Hematopoietic multipotent progenitor cell treated with erythropoietin and hydrocortisone succinate and interleukin-3 and kit ligand, for 4 days (in vitro differentiated cells): ENCODE measurements around the gene NCCRP1.

Experiments used
- DNase-seq: peaks from one replicate; pipeline ENCODE4 v3.0.0-alpha.2; 2015

The NCCRP1 gene

DNA sequence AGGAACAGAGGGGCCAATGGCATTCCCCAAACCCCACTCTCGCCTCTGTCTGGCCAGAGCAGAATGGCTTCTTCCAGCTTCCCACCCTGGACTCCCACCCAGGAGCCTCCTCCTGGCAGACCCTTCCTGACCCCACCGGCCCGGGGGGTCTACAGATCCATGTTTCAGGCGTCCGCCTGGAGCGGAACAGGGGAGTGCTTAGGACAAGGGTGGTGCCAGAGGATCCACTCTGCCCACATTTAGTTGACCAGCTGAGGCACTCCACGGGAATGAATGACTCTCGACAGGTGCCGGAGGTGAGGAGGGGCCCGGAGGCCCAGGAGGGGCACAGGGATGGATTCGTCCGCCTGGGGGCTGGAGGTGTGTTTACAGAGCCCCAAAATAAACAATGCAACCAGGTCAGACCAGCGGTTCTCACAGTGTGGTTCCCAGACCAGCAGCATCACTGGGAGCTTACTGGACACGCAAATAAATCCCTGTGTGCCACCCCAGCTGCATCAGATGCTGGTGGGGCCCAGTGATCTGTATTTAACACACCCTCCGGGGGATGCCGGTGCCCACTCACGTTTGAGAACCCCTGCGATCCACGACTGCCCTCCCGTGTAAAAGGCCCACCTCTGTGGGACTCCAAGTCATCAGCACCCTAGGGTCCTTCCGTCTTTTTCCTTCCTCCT, 15.1 kb upstream of the NCCRP1 start:
- no peak for DNase-seq

- no peak for DNase-seq
Observed at GRCh38 chr19:39182174-39182505, 14.6 kb upstream of the NCCRP1 start.

DNA sequence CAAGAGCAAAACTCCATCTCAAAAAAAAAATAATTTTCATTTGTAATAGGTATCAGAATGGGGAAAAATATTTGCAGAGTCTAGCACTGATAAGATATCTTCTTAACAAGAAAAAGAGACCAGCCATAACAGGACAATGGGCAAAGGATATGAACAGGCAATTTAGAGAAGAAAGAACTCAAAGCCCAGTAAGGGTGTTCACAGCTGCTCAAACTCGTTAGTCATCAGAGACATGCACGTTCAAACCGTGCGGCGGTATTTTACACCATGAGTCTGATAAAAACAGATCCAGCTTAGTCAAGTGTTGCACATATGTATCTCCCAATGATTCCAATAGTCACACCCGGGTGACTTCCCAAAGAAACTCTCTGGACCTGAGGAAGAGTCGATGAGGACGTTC, 13.7 kb upstream of the NCCRP1 start:
- DNase-seq: no peak

DNA sequence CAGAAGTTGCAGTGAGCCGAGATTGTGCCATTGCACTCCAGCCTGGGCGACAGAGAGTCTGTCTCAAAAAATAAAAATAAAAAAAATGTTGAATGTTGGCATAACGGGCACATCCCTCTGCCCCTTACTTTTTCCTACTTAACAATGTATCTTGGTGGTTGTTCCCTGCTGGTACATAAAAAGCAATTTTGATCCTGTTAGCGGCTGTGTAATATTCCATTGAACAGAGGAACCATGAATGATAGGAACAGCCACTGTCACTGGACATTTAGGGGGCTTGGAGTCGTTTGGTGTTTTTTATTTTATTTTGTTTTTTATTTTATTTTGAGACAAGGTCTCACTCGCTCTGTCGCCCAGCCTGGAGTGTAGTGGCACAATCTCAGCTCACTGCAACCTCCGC, 10.4 kb upstream of the NCCRP1 start:
- DNase-seq: no peak

GRCh38 chr19:39187552-39187943, 9.2 kb upstream of the NCCRP1 start:
- no peak for DNase-seq

DNA sequence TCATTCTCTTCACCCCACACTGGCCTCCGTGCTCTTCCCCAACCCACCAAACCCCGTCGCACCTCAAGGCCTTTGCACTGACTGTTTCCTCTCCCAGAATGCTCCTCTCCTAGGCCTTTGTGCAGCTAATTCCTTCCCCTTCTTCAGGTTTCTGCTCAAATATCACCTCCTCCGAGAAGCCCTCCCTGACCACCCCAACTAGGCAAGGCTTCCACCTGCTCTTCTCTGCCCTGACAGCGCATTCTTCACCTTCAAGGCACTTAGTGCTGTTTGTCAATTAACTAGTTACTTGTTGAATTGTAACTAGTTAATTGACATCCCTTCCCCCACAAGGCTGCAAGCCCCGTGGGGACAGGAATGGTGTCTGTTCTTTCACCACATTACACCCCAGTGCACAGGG, 7.8 kb upstream of the NCCRP1 start:
- no peak for DNase-seq

DNA sequence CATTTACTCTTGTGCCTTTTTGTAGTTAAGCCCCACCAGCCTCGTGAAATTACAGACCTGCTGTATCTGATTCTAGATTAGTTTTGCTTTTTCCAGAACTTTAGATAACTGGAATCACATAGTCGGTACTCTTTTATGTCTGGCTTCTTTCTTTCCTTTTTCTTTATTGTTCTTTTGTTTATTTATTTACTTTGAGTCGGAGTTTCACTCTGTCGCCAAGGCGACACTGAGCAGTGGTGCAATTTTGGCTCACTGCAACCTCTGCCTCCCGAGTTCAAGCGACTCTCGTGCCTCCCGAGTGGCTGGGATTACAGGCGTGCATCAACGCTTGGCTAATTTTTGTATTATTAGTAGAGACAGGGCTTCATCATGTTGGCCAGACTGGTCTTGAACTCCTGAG, 6.0 kb upstream of the NCCRP1 start:
- no peak for DNase-seq

DNA sequence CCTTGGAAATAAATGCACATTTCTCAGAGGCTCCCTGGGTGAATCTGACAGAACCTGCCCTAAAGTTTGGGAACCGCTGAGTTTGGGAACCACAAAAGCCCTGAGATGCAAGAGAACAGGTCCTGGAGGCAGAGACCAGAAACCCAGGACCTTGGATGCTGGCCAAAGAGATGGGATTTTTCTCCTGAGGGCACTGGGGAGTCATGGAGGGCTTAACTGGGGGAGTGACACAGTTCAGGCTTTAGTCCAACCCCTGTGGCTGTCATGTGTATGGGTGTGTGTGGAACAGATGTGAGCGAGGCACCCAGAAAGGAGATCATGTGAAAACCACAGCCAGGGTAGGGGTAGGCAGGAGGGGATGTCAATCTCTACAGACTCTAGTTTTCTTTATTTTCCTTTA, 3.9 kb upstream of the NCCRP1 start:
- no peak for DNase-seq

- no peak for DNase-seq
Observed at GRCh38 chr19:39193803-39194202, 3.0 kb upstream of the NCCRP1 start.

DNA sequence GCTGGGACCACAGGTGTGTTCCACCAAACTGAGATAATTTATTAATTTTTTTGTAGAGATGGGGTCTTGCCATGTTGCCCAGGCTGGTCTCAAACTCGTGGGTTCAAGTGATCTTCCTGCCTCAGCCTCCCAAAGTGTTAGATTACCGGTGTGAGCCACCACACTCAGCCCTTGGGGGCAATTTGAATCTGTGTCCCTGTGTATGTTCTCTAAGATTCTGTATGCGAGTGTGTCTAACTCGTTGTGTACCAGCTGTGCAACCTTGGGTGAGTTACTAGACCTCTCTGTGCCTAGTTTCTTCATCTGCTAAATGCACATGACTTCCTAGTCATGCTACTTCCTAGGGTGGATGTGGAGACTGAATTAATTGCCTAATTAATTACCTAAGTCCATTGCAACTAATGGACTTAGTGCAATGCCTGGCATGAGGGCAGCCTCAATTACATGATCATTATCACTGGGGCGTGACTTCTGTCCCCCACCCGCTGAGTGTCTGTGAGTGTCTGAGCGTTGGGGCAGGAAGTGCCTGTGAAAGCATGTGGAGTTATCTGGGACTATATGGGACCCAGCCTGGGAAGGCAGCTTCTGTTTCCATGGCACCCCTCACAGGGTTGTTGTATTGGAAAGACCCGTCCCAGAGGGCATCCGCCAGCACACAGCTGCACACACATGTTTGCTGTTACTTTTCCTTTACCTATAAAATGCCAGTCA, 1.8 kb upstream of the NCCRP1 start:
- no peak for DNase-seq

DNA sequence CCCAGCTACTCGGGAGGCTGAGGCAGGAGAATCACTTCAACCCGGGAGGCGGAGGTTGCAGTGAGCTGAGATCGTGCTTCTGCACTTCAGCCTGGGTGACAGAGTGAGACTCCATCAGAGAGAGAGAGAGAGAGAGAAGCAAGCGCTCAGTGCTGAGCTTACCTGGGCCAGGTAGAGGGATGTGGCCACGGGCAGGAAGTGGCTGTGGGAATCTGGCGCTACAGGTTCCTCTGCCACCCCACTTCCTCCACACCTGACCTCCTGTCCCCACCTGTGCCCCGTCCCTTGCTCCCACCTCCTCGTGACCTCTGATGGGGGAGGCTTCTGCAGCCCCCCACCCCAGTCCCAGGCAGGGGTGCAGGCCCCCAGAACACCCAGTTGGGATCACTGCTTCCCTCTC, 1.0 kb upstream of the NCCRP1 start:
- DNase-seq: no peak

DNA sequence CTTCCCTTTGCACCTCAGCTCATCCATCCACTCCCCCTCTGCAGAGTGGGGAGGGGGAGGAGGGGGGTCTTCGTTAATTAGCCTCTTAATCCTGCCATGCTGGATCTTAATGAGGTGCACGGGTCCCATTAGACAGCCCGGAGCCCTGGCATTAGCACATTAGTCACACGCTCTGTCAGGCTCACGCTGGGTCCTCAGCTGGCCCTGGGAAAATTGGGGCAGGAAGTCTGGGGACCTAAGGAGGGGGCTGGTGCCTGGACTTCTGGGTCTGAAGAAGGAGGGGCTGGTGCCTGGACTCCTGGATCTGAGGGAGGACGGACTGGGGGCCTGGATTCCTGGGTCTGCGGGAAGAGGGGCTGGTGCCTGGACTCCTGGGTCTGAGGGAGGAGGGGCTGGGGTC, 444 bp upstream of the NCCRP1 start:
- DNase-seq: no peak

- no peak for DNase-seq
Observed at GRCh38 chr19:39197808-39198207, 1.0 kb downstream of the NCCRP1 start.

DNA sequence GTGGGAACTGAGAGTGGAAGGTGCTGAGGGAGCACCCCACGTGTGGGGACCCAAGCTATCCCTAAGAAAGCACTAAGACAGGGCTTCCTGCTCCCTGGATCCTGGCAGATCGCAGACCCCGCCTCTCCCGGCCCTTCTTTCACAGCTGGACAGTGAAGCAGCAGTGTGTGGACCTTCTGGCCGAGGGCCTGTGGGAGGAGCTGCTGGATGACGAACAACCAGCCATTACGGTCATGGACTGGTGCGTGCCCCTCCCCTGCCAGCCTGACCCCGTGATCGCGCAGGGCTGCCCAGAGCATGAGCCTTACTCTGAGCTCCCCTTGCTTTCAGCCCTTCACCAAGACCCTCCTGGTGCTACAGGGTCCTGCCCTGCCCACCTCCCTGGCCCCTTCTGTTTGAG, 2.3 kb downstream of the NCCRP1 start:
- no peak for DNase-seq

DNA sequence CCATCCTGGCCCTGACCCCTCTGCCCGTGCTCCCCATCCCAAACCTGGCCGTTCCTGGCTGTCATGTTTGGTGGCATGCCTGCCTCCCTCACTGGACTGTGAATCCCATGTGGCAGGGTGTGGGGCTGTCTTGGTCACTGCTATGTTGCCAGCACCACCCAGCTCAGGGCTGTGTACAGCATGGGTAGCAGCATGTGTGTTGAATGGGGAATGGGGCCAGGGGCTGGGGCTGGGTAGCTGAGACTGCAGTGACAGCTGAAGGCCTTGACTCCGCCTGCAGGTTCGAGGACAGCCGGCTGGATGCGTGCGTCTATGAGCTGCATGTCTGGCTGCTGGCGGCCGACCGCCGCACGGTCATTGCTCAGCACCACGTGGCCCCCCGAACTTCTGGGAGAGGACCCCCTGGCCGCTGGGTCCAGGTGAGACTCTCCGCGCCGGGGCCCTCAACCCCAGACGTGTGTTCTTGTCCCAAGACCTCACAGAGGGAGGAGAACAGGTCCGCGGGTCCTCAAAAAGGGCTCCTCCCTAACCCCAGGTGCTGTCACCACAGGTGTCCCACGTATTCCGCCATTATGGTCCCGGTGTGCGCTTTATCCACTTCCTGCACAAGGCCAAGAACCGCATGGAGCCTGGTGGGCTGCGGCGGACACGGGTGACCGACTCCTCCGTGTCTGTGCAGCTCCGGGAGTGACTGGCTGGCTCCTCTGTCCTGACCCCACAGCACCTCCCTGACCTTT, 3.5 kb downstream of the NCCRP1 start:
- no peak for DNase-seq

DNA sequence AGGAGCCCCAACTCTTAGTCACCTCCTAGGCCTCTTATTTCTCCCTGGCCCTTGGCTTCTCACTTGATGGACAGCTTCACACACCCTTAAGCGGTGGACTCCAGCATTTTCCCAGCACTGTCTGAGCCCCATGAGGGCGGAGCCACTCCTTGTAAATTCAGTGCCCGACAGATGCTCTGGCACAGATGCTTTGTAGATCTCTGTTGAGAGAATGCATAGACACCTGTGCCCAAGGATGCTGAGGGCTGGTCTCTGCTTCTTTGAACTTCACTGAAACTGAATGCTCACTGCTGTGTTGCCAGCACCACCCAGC, 4.0 kb downstream of the NCCRP1 start:
- no peak for DNase-seq

GRCh38 chr19:39202998-39203355, 6.2 kb downstream of the NCCRP1 start:
- DNase-seq: no peak

- DNase-seq: no peak
Observed at GRCh38 chr19:39203372-39204341, 6.9 kb downstream of the NCCRP1 start, which contains the start of gene SYCN. Gene SYCN (minus strand): TSS chr19:39204263. CDS start chr19:39204254, 9 bp downstream.

DNA sequence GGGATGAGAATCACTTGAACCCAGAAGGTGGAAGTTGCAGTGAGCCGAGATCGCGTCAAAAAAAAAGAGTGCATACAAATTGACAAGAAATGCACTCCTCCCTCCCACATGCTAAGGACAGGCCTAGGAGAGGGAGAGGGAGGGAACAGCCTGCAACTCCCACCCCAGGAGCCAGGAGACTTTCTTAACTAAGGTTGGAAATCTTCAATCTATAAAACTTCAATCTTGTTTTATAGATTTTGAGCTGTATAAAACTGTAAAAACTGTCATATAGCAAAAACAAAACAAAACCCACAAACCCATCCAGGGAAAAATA, 8.6 kb downstream of the NCCRP1 start:
- DNase-seq: no peak

GRCh38 chr19:39206122-39206521, 9.4 kb downstream of the NCCRP1 start:
- no peak for DNase-seq

DNA sequence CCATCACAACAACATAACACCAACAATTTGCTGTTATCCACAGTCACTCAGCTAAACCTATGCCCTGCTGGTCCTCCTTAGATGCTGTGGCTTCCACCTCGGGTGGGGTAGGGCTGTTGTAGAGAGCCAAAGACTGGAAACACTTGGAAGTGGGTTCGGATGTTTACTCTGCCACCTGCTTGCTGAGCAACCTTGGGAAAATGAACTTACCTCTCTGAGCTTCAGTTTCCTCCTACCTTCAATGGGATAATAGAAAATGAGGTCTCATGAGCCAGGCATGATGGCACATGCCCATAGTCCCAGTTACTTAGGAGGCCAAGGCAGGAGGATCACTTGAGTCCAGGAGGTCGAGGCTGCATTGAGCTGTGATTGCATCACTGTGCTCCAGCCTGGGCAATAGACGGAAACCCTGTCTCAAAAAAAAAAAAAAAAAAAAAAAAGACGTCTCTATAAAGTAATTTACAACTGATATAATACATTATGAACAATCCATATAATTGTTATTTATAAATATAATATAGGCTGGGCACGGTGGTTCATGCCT, 10.6 kb downstream of the NCCRP1 start:
- DNase-seq: no peak

DNA sequence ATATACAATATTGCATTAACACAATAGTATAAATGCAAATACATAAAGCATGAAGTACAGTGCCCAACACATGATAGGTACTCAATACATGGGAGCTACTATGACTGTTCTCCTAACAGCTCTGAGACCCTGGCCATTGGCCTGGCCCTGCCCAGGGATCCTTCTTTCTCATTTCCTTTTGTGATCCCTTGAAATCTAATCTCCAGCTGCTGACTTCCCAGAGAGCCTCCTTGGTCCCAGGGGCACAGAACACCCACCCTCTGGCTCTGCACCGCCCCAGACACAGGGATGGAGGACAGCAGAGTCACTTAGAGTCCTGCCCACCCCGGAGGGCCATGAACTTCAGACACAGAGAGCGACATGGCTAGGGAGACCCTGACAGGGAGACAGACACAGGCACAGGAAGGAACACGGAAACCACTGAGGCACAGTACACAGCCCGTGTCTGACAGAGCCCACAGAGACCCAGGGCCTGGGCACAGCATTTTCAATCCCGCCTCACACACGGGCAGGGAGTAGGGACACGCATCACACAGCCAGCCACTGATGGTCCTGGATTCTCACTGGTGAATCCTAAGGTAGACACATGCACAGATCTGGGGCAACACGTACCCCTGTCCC, 11.5 kb downstream of the NCCRP1 start:
- no peak for DNase-seq

GRCh38 chr19:39209196-39209595, 12.4 kb downstream of the NCCRP1 start:
- DNase-seq: no peak
